ENCODE results near the gene FGF1. TPM values are rescaled to one million over a fixed set of nuclear protein-coding genes. Genes with fewer than 3 reads are reported as not detected.

The FGF1 gene
- total RNA-seq, 2 experiments from 2014 or later, result not detected

- Mint-ChIP-seq H3K27me3 (peaks cover 25% of the 10 kb centered on the region), H3K4me1 (ENCODE audit: low read depth) (peaks cover 17% of the 10 kb centered on the region), H3K27ac (no peak overlapping the region), H3K9me3 (no peaks in the 10 kb centered on the region), H3K4me3 (no peak overlapping the region), H3K36me3 (ENCODE audit: low read depth) (no peaks in the 10 kb centered on the region)
- POLR2A ChIA-PET, result no interaction called here
- DNase-seq, result peak in 4 of 14 experiments; percentile 9 to 61 (median 50)
- Histone ChIP-seq H3K4me1 (ENCODE audit: insufficient read depth, low read length) (peaks cover 13% of the 10 kb centered on the region), H3K9me3 (ENCODE audit: control insufficient read depth in 1 of 2, insufficient read depth in 1 of 2, low read length in 2 of 2) (no peaks in the 10 kb centered on the region), H3K36me3 (ENCODE audit: insufficient read depth, low read length) (no peaks in the 10 kb centered on the region), H3K27me3 (ENCODE audit: control insufficient read depth in 1 of 2, insufficient read depth in 2 of 2, low read length in 2 of 2) (peaks cover 0 to 3% of the 10 kb centered on the region in 2 experiments), H3K4me3 (ENCODE audit: low read length) (no peak overlapping the region), H3K27ac (ENCODE audit: low read depth in 1 of 2, low read length in 2 of 2) (no peak overlapping the region)
- intact Hi-C loops (cut with DNase I, micrococcal nuclease), result loop anchor here (1.0 to 10.0 kb wide), 4 partner anchors 149 to 1247 kb away; no protein-coding TSS in a partner anchor
- CTCF ChIA-PET, result interaction anchor here (0.8 to 1.5 kb wide), 5 partner anchors 150 to 171 kb away, joined by 3 to 9 read pairs (median 3); no protein-coding TSS in a partner anchor
- TF ChIP-seq CTCF (IDR thresholded peaks at IDR 0.05), result no peak
- ATAC-seq (ENCODE audit: poor library complexity), result peak; percentile 31
Measured at GRCh38 chr5:142717582-142718215, 31.8 kb upstream of the FGF1 start.

- Histone ChIP-seq H3K27me3 (ENCODE audit: control insufficient read depth in 1 of 2, insufficient read depth in 2 of 2, low read length in 2 of 2) (peaks cover 0 to 3% of the 10 kb centered on the region in 2 experiments), H3K9me3 (ENCODE audit: control insufficient read depth in 1 of 2, insufficient read depth in 1 of 2, low read length in 2 of 2) (no peaks in the 10 kb centered on the region), H3K4me1 (ENCODE audit: insufficient read depth, low read length) (peaks cover 15% of the 10 kb centered on the region), H3K36me3 (ENCODE audit: insufficient read depth, low read length) (no peaks in the 10 kb centered on the region), H3K4me3 (ENCODE audit: low read length) (no peak overlapping the region), H3K27ac (ENCODE audit: low read depth in 1 of 2, low read length in 2 of 2) (no peak overlapping the region)
- Mint-ChIP-seq H3K9me3 (no peaks in the 10 kb centered on the region), H3K27me3 (peaks cover 25% of the 10 kb centered on the region), H3K36me3 (ENCODE audit: low read depth) (no peaks in the 10 kb centered on the region), H3K27ac (no peak overlapping the region), H3K4me3 (no peak overlapping the region), H3K4me1 (ENCODE audit: low read depth) (peaks cover 17% of the 10 kb centered on the region)
- TF ChIP-seq CTCF (IDR thresholded peaks at IDR 0.05), result peak; percentile 9
- intact Hi-C loops (cut with DNase I, micrococcal nuclease), result loop anchor here (1.0 to 10.0 kb wide), 4 partner anchors 150 to 1248 kb away; no protein-coding TSS in a partner anchor
- DNase-seq, result peak in 11 of 14 experiments; percentile 13 to 62 (median 17)
- CTCF ChIA-PET, result interaction anchor here (0.7 to 1.5 kb wide), 5 partner anchors 11 to 172 kb away, joined by 3 to 9 read pairs (median 4); no protein-coding TSS in a partner anchor
- ATAC-seq (ENCODE audit: poor library complexity), result peak; percentile 35
- POLR2A ChIA-PET, result no interaction called here
Measured at GRCh38 chr5:142716963-142717362, 31.1 kb upstream of the FGF1 start.

GRCh38 chr5:142715291-142715690, 29.4 kb upstream of the FGF1 start:
- H3K27me3 ChIP-seq (ENCODE audit: control insufficient read depth in 1 of 2, insufficient read depth in 2 of 2, low read length in 2 of 2), result peaks cover 0 to 3% of the 10 kb centered on the region in 2 experiments
- no peak for TF ChIP-seq CTCF (IDR thresholded peaks at IDR 0.05)
- no peaks in the 10 kb centered on the region for H3K9me3 ChIP-seq (ENCODE audit: control insufficient read depth in 1 of 2, insufficient read depth in 1 of 2, low read length in 2 of 2)
- no peaks in the 10 kb centered on the region for H3K9me3 Mint-ChIP-seq
- H3K36me3 Mint-ChIP-seq (ENCODE audit: low read depth), result no peaks in the 10 kb centered on the region
- no peak overlapping the region for H3K4me3 Mint-ChIP-seq
- ChIA-PET CTCF (interaction anchor here (1.2 kb wide), 1 partner anchor 151 kb away, joined by 3 read pairs; no protein-coding TSS in a partner anchor), POLR2A (no interaction called here)
- peaks cover 17% of the 10 kb centered on the region for H3K4me1 Mint-ChIP-seq (ENCODE audit: low read depth)
- no peak overlapping the region for H3K27ac Mint-ChIP-seq
- ATAC-seq (ENCODE audit: poor library complexity) (no peak), DNase-seq (no peak)
- intact Hi-C loops (cut with DNase I, micrococcal nuclease), result loop anchor here (1.0 to 10.0 kb wide), 3 partner anchors 165 to 1250 kb away; no protein-coding TSS in a partner anchor
- H3K27me3 Mint-ChIP-seq, result peaks cover 25% of the 10 kb centered on the region
- no peak overlapping the region for H3K27ac ChIP-seq (ENCODE audit: low read depth in 1 of 2, low read length in 2 of 2)
- H3K36me3 ChIP-seq (ENCODE audit: insufficient read depth, low read length), result no peaks in the 10 kb centered on the region
- H3K4me3 ChIP-seq (ENCODE audit: low read length), result no peak overlapping the region
- H3K4me1 ChIP-seq (ENCODE audit: insufficient read depth, low read length), result peaks cover 15% of the 10 kb centered on the region
